IMR-90 (cell line): Measurements from ENCODE around the gene SYT17. TPM values are rescaled to one million over a fixed set of nuclear protein-coding genes. Genes with fewer than 3 reads are reported as not detected.
A peak's percentile ranks its signal among the peaks of the same experiment; 100 is the strongest.

ENCODE experiments used
- ATAC-seq: fragments of 200-7000 bp; cut with Tn5 transposase; 2 replicates; pipeline ENCODE4 v1.9.1; 2020; ENCODE audit warnings: low read depth, mild to moderate bottlenecking, moderate library complexity
- BruUV-seq: library from RNA; stranded (reverse); fragments of 400-500 nt; replicated peaks from 2 replicates; lab custom pipeline; 2021; lab: Mats Ljungman, UMichigan
- CTCF ChIA-PET: fragments of 300-600 bp; formaldehyde crosslinking; extraction: SDS; loops from one replicate; lab custom pipeline; 2021; ENCODE audit warnings: antibody characterized with exemption; lab: Yijun Ruan, JAX
- POLR2A ChIA-PET: fragments of 300-600 bp; sonication (Branson Sonifier 250); formaldehyde crosslinking; loops from one replicate; lab custom pipeline; 2022; ENCODE audit warnings: antibody characterized with exemption; ENCODE audit not compliant: unreplicated experiment; lab: Charles Lee
- DNase-seq: peaks from one replicate; pipeline ENCODE4 v3.0.0; 2013
- H2AFZ ChIP-seq: replicated peaks from 2 replicates; pipeline ENCODE3; 2013; ENCODE audit warnings: low read length, mild to moderate bottlenecking; ENCODE audit not compliant: poor library complexity
- H2AK5ac ChIP-seq: 2 replicates; pipeline ENCODE4 v1.6.1; 2013; ENCODE audit warnings: low read depth, low read length, inconsistent platforms
- H2AK9ac ChIP-seq: replicated peaks from 2 replicates; pipeline ENCODE3; 2013; ENCODE audit warnings: mild to moderate bottlenecking, low read depth, low read length, moderate library complexity; ENCODE audit not compliant: poor library complexity
- H2BK120ac ChIP-seq: 2 replicates; pipeline ENCODE4 v1.6.1; 2013; ENCODE audit warnings: low read depth, low read length, inconsistent platforms
- H2BK15ac ChIP-seq: 3 replicates; pipeline ENCODE4 v1.6.1; 2013; ENCODE audit warnings: low read depth, low read length, inconsistent platforms
- H2BK20ac ChIP-seq: 2 replicates; pipeline ENCODE4 v1.6.1; 2013; ENCODE audit warnings: low read depth, mild to moderate bottlenecking, inconsistent platforms, low read length, moderate library complexity
- H2BK5ac ChIP-seq: 2 replicates; pipeline ENCODE4 v1.6.1; 2013; ENCODE audit warnings: mild to moderate bottlenecking, low read depth, low read length, inconsistent platforms; ENCODE audit not compliant: poor library complexity, severe bottlenecking
- H3K14ac ChIP-seq: replicated peaks from 2 replicates; pipeline ENCODE4 v1.6.1; 2013; ENCODE audit warnings: low read depth, low read length, inconsistent platforms
- H3K18ac ChIP-seq: 2 replicates; pipeline ENCODE4 v1.6.1; 2013; ENCODE audit warnings: low read depth, low read length, control low read depth
- H3K23ac ChIP-seq: 2 replicates; pipeline ENCODE4 v1.6.1; 2013; ENCODE audit warnings: low read depth, low read length, inconsistent platforms
- H3K27ac ChIP-seq: 2 replicates; pipeline ENCODE4 v1.5.1; 2013; ENCODE audit warnings: mild to moderate bottlenecking, control low read depth, low read length; ENCODE audit not compliant: insufficient read depth
- H3K27me3 ChIP-seq: 2 replicates; pipeline ENCODE4 v1.6.1; 2013; ENCODE audit warnings: low read length; ENCODE audit not compliant: control insufficient read depth, insufficient read depth
- H3K36me3 ChIP-seq: 2 replicates; pipeline ENCODE4 v1.6.1; 2013; ENCODE audit warnings: low read length, mixed read lengths; ENCODE audit not compliant: control insufficient read depth, insufficient read depth
- H3K4ac ChIP-seq: 2 replicates; pipeline ENCODE4 v1.6.1; 2013; ENCODE audit warnings: low read depth, low read length, inconsistent platforms
- H3K4me1 ChIP-seq: 2 replicates; pipeline ENCODE4 v1.6.1; 2013; ENCODE audit warnings: low read length, mixed read lengths; ENCODE audit not compliant: control insufficient read depth, insufficient read depth
- H3K4me2 ChIP-seq: 2 replicates; pipeline ENCODE4 v1.6.1; 2013; ENCODE audit warnings: low read depth, mild to moderate bottlenecking, control low read depth, low read length, moderate library complexity
- H3K4me3 ChIP-seq: 2 replicates; pipeline ENCODE4 v1.5.1; 2013; ENCODE audit warnings: low read depth, mild to moderate bottlenecking, control low read depth, low read length, moderate library complexity; ENCODE audit not compliant: insufficient read depth
- H3K56ac ChIP-seq: 2 replicates; pipeline ENCODE4 v1.6.1; 2013; ENCODE audit warnings: low read length, inconsistent platforms; ENCODE audit not compliant: insufficient read depth; ENCODE audit errors: extremely low read depth
- H3K79me1 ChIP-seq, 2 experiments: 2 replicates each; pipeline ENCODE4 v1.6.1; 2013; ENCODE audit warnings: low read length in 2 of 2, inconsistent platforms in 1 of 2, low read depth in 1 of 2
- H3K9ac ChIP-seq: 2 replicates; pipeline ENCODE4 v1.6.1; 2013; ENCODE audit warnings: low read depth, low read length, control low read depth
- H3K9me1 ChIP-seq: 2 replicates; pipeline ENCODE4 v1.6.1; 2013; ENCODE audit warnings: low read length, inconsistent platforms; ENCODE audit not compliant: insufficient read depth
- H3K9me3 ChIP-seq: 2 replicates; pipeline ENCODE4 v1.6.1; 2013; ENCODE audit warnings: low read length; ENCODE audit not compliant: control insufficient read depth, insufficient read depth
- H4K20me1 ChIP-seq: 2 replicates; pipeline ENCODE4 v1.6.1; 2013; ENCODE audit warnings: low read length, inconsistent platforms; ENCODE audit not compliant: insufficient read depth
- H4K5ac ChIP-seq: 2 replicates; pipeline ENCODE4 v1.6.1; 2013; ENCODE audit warnings: mild to moderate bottlenecking, low read depth, low read length, control low read depth
- H4K8ac ChIP-seq, 2 experiments: 2 replicates each; pipeline ENCODE4 v1.6.1; 2013; ENCODE audit warnings: low read depth in 2 of 2, low read length in 2 of 2, control low read depth in 1 of 2, inconsistent platforms in 1 of 2
- H4K91ac ChIP-seq: 2 replicates; pipeline ENCODE4 v1.6.1; 2013; ENCODE audit warnings: low read depth, low read length, inconsistent platforms; ENCODE audit not compliant: insufficient read depth
- BHLHE40 ChIP-seq: fragments of 150-350 bp; IDR thresholded peaks from 2 replicates; pipeline ENCODE4 v1.6.1; 2016; ENCODE audit warnings: mild to moderate bottlenecking, low read depth, low read length
- CHD1 ChIP-seq: IDR thresholded peaks from 2 replicates; pipeline ENCODE4 v1.6.1; 2012; ENCODE audit warnings: low read depth, low read length, improper control_type of control experiment
- FOS ChIP-seq: fragments of 150-350 bp; IDR thresholded peaks from 2 replicates; pipeline ENCODE4 v1.6.1; 2016; ENCODE audit warnings: low read depth, low read length
- MAFK ChIP-seq: IDR thresholded peaks from 2 replicates; pipeline ENCODE4 v1.6.1; 2012; ENCODE audit warnings: low read depth, low read length, improper control_type of control experiment
- MAZ ChIP-seq: IDR thresholded peaks from 2 replicates; pipeline ENCODE4 v1.6.1; 2012; ENCODE audit warnings: low read depth, mild to moderate bottlenecking, low read length, improper control_type of control experiment, moderate library complexity, borderline replicate concordance
- POLR2A ChIP-seq: IDR thresholded peaks from 2 replicates; pipeline ENCODE4 v1.6.1; 2012; ENCODE audit warnings: mild to moderate bottlenecking, low read depth, low read length
- RAD21 ChIP-seq: IDR thresholded peaks from 2 replicates; pipeline ENCODE4 v1.6.1; 2012; ENCODE audit warnings: low read length, improper control_type of control experiment
- RCOR1 ChIP-seq: IDR thresholded peaks from 2 replicates; pipeline ENCODE4 v1.6.1; 2012; ENCODE audit warnings: mild to moderate bottlenecking, low read length, improper control_type of control experiment; ENCODE audit not compliant: insufficient replicate concordance
- RFX5 ChIP-seq: IDR thresholded peaks from 2 replicates; pipeline ENCODE4 v1.8.0; 2012; ENCODE audit warnings: low read depth, mild to moderate bottlenecking, low read length, moderate library complexity
- SMC3 ChIP-seq: fragments of 150-350 bp; IDR thresholded peaks from 2 replicates; pipeline ENCODE4 v1.6.1; 2016; ENCODE audit warnings: low read depth, mild to moderate bottlenecking, antibody characterized with exemption, low read length, moderate library complexity
- WGBS, 2 experiments: methylation state at CpG; one replicate each; pipeline versions ENCODE4 v1.1.5 to v1.1.7; 2013; ENCODE audit warnings: missing lambda C conversion rate in 2 of 2; ENCODE audit not compliant: insufficient read length in 1 of 2; ENCODE audit errors: extremely low coverage in 2 of 2; 5-methylcytosine and 5-hydroxymethylcytosine counted together
- dilution Hi-C: fragments of 300-500 bp; cut with HindIII; formaldehyde crosslinking; loops from one replicate; pipeline ENCODE4 v1.14.3; 2018; ENCODE audit warnings: low sequenced_read_pairs; ENCODE audit not compliant: unreplicated experiment
- in situ Hi-C: fragments of 300-500 bp; cut with MboI; formaldehyde crosslinking; loops from 3 replicates; pipeline ENCODE4 v1.14.3; 2019; ENCODE audit warnings: low sequenced_read_pairs, inconsistent platforms, mixed read lengths
- intact Hi-C: fragments of 100-400 bp; cut with micrococcal nuclease; formaldehyde crosslinking; loops from 2 replicates; pipeline ENCODE4 v1.10.0; 2022
- polyA plus RNA-seq, 3 experiments: library from polyadenylated mRNA; depleted of rRNA; stranded (reverse); fragments of >200 nt; gene quantifications; 2 replicates each; pipeline ENCODE4 v1.2.3, GENCODE V29; 2012; ENCODE audit warnings: low replicate concordance in 1 of 3
- total RNA-seq: library from RNA; depleted of rRNA; stranded (reverse); fragments of >200 nt; gene quantifications from 2 replicates; pipeline ENCODE4 v1.2.3, GENCODE V29; 2012

SYT17 gene
- total and polyA plus RNA-seq, 2 of the 4 experiments (the other 2 are of a cell fraction) = not detected

- Histone ChIP-seq H4K8ac (no peak overlapping the region), H4K20me1 (no peaks in the 10 kb centered on the region), H3K27me3 (no peaks in the 10 kb centered on the region), H2BK20ac (no peak overlapping the region), H3K79me1 (no peaks in the 10 kb centered on the region), H3K36me3 (no peaks in the 10 kb centered on the region), H3K4me3 (no peak overlapping the region), H3K56ac (no peak overlapping the region), H3K9me3 (no peaks in the 10 kb centered on the region), H2BK120ac (no peak overlapping the region), H2AK9ac (no peak overlapping the region), H3K9me1 (no peaks in the 10 kb centered on the region), H3K4ac (no peak overlapping the region), H3K18ac (no peak overlapping the region), H4K91ac (no peak overlapping the region), H4K5ac (no peak overlapping the region), H3K4me1 (peaks cover 4% of the 10 kb centered on the region), H2AFZ (no peak overlapping the region), H3K23ac (no peak overlapping the region), H2BK15ac (no peak overlapping the region), H3K27ac (no peak overlapping the region), H2AK5ac (no peak overlapping the region), H3K9ac (no peak overlapping the region), H3K4me2 (no peak overlapping the region), H3K14ac (no peak overlapping the region), H2BK5ac (no peak overlapping the region)
- TF ChIP-seq MAZ (no peak), BHLHE40 (no peak), SMC3 (no peak), RFX5 (no peak), RAD21 (no peak), POLR2A (no peak), RCOR1 (no peak), MAFK (no peak), CHD1 (no peak), FOS (no peak)
- DNase-seq (no peak), ATAC-seq (peak; percentile 29; the same call in 1 of the 2 replicates)
- in situ Hi-C loops (no loop called here), dilution Hi-C loops (no loop called here), intact Hi-C loops (no loop called here)
- CTCF ChIA-PET = no interaction called here
- BruUV-seq = no TSS peak
- WGBS, 2 experiments = no CpG with 5 or more reads among the region's 4 CpGs
- POLR2A ChIA-PET = no interaction called here
These were observed 60.0 kb downstream of the SYT17 start for GRCh38 chr16:19228052-19228451.
